ENCODE data around the gene GLT8D1. TPM values are rescaled to one million over a fixed set of nuclear protein-coding genes. Genes with fewer than 3 reads are reported as not detected.
A peak's percentile ranks its signal among the peaks of the same experiment; 100 is the strongest.

The GLT8D1 gene
- total and polyA plus RNA-seq, 2 of the 13 experiments (the other 11 are each of a cell fraction or from before 2014, with no cell fraction given): 110 to 121 TPM

DNA sequence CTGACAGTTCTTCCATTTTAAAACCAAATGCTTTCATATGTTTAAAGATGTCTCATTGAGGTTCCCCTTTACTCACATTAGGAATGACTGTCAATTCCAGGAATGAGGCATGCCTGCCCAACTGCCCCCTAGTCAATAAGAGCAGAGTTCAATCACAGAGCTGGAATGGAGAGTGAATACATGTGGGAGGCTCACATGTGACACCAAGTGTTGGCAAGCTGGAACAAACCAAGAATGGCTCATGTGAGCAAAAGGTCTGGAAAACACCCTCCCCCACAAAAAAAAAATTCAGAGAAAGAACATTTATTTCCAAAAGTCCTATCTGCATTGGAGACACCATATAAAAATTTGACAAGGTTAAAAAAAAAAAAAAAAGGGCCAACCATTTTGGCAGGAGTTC is 23.6 kb downstream of the GLT8D1 start (continued):
- TF ChIP-seq, protein P1, sequence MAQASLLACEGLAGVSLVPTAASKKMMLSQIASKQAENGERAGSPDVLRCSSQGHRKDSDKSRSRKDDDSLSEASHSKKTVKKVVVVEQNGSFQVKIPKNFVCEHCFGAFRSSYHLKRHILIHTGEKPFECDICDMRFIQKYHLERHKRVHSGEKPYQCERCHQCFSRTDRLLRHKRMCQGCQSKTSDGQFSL (CRISPR knock-in tag; IDR thresholded peaks at IDR 0.05): no peak
- no peak for TF ChIP-seq NR2F2 (IDR thresholded peaks at IDR 0.05; ENCODE audit: borderline replicate concordance, low read depth)
- no peak for TF ChIP-seq ZNF556 (CRISPR knock-in tag; IDR thresholded peaks at IDR 0.05; ENCODE audit: borderline replicate concordance)
- TF ChIP-seq ZNF20 (CRISPR knock-in tag; IDR thresholded peaks at IDR 0.05): no peak
- no peak for TF ChIP-seq DNMT3B (CRISPR knock-in tag; conservative IDR thresholded peaks at IDR 0.05)
- TF ChIP-seq ZBTB8A (CRISPR knock-in tag; IDR thresholded peaks at IDR 0.05; ENCODE audit: borderline replicate concordance, low read depth): no peak
- 0 out of 2 replicates have a peak, but pooled peaks have one; percentile 17 for TF ChIP-seq TARDBP (CRISPR knock-in tag; IDR thresholded peaks at IDR 0.05)
- TF ChIP-seq, protein P2, sequence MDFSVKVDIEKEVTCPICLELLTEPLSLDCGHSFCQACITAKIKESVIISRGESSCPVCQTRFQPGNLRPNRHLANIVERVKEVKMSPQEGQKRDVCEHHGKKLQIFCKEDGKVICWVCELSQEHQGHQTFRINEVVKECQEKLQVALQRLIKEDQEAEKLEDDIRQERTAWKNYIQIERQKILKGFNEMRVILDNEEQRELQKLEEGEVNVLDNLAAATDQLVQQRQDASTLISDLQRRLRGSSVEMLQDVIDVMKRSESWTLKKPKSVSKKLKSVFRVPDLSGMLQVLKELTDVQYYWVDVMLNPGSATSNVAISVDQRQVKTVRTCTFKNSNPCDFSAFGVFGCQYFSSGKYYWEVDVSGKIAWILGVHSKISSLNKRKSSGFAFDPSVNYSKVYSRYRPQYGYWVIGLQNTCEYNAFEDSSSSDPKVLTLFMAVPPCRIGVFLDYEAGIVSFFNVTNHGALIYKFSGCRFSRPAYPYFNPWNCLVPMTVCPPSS (IDR thresholded peaks at IDR 0.05): no peak
- 0 out of 2 replicates have a peak, but pooled peaks have one; percentile 24 for TF ChIP-seq RELA (CRISPR knock-in tag; IDR thresholded peaks at IDR 0.05)
- TF ChIP-seq, protein P3, sequence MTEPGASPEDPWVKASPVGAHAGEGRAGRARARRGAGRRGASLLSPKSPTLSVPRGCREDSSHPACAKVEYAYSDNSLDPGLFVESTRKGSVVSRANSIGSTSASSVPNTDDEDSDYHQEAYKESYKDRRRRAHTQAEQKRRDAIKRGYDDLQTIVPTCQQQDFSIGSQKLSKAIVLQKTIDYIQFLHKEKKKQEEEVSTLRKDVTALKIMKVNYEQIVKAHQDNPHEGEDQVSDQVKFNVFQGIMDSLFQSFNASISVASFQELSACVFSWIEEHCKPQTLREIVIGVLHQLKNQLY (CRISPR knock-in tag; IDR thresholded peaks at IDR 0.05): peak; percentile 42; the same call in 1 of the 2 replicates
- TF ChIP-seq ATF1 (CRISPR knock-in tag; IDR thresholded peaks at IDR 0.05): peak; percentile 59
- no peak for TF ChIP-seq ZNF724P (CRISPR knock-in tag; IDR thresholded peaks at IDR 0.05; ENCODE audit: borderline replicate concordance)
- 0 out of 2 replicates have a peak, but pooled peaks have one; percentile 26 for TF ChIP-seq ZNF441 (CRISPR knock-in tag; IDR thresholded peaks at IDR 0.05; ENCODE audit: borderline replicate concordance)
- TF ChIP-seq, protein P4, sequence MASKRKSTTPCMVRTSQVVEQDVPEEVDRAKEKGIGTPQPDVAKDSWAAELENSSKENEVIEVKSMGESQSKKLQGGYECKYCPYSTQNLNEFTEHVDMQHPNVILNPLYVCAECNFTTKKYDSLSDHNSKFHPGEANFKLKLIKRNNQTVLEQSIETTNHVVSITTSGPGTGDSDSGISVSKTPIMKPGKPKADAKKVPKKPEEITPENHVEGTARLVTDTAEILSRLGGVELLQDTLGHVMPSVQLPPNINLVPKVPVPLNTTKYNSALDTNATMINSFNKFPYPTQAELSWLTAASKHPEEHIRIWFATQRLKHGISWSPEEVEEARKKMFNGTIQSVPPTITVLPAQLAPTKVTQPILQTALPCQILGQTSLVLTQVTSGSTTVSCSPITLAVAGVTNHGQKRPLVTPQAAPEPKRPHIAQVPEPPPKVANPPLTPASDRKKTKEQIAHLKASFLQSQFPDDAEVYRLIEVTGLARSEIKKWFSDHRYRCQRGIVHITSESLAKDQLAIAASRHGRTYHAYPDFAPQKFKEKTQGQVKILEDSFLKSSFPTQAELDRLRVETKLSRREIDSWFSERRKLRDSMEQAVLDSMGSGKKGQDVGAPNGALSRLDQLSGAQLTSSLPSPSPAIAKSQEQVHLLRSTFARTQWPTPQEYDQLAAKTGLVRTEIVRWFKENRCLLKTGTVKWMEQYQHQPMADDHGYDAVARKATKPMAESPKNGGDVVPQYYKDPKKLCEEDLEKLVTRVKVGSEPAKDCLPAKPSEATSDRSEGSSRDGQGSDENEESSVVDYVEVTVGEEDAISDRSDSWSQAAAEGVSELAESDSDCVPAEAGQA (IDR thresholded peaks at IDR 0.05; ENCODE audit: low read depth): no peak
- TF ChIP-seq, protein P4 (CRISPR knock-in tag; IDR thresholded peaks at IDR 0.05; ENCODE audit: borderline replicate concordance): no peak
- TF ChIP-seq FOXK2 (IDR thresholded peaks at IDR 0.05): peak; percentile 43
- TF ChIP-seq BRCA1 (CRISPR knock-in tag; IDR thresholded peaks at IDR 0.05): no peak
- no peak for TF ChIP-seq ARID2 (CRISPR knock-in tag; IDR thresholded peaks at IDR 0.05; ENCODE audit: borderline replicate concordance)
- TF ChIP-seq ZNF335 (CRISPR knock-in tag; IDR thresholded peaks at IDR 0.05): 0 out of 2 replicates have a peak, but pooled peaks have one; percentile 57
- TF ChIP-seq, protein P5, sequence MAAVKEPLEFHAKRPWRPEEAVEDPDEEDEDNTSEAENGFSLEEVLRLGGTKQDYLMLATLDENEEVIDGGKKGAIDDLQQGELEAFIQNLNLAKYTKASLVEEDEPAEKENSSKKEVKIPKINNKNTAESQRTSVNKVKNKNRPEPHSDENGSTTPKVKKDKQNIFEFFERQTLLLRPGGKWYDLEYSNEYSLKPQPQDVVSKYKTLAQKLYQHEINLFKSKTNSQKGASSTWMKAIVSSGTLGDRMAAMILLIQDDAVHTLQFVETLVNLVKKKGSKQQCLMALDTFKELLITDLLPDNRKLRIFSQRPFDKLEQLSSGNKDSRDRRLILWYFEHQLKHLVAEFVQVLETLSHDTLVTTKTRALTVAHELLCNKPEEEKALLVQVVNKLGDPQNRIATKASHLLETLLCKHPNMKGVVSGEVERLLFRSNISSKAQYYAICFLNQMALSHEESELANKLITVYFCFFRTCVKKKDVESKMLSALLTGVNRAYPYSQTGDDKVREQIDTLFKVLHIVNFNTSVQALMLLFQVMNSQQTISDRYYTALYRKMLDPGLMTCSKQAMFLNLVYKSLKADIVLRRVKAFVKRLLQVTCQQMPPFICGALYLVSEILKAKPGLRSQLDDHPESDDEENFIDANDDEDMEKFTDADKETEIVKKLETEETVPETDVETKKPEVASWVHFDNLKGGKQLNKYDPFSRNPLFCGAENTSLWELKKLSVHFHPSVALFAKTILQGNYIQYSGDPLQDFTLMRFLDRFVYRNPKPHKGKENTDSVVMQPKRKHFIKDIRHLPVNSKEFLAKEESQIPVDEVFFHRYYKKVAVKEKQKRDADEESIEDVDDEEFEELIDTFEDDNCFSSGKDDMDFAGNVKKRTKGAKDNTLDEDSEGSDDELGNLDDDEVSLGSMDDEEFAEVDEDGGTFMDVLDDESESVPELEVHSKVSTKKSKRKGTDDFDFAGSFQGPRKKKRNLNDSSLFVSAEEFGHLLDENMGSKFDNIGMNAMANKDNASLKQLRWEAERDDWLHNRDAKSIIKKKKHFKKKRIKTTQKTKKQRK (IDR thresholded peaks at IDR 0.05; ENCODE audit: low read length): no peak
- peak; percentile 67; the same call in 1 of the 2 replicates for TF ChIP-seq IRF2 (CRISPR knock-in tag; IDR thresholded peaks at IDR 0.05)

Measured in HepG2 (cell line).